NCI-H1930 (cell line): Measurements from ENCODE around the gene DELE1.
"Not testable (repeated sequence)": the region's sequence is repeated elsewhere in the genome, so short reads cannot be mapped to it uniquely, and the experiment has no call there.

Source experiments
- DNase-seq, 2 experiments: peaks; one replicate each; lab custom pipeline; 2025; lab: John Stamatoyannopoulos, UW

DELE1 gene

GRCh38 chr5:141883892-141884318 is 39.8 kb upstream of the DELE1 start:
- no peak for DNase-seq

- DNase-seq, result no peak
These were observed 34.3 kb upstream of the DELE1 start for GRCh38 chr5:141889282-141889871.

DNA sequence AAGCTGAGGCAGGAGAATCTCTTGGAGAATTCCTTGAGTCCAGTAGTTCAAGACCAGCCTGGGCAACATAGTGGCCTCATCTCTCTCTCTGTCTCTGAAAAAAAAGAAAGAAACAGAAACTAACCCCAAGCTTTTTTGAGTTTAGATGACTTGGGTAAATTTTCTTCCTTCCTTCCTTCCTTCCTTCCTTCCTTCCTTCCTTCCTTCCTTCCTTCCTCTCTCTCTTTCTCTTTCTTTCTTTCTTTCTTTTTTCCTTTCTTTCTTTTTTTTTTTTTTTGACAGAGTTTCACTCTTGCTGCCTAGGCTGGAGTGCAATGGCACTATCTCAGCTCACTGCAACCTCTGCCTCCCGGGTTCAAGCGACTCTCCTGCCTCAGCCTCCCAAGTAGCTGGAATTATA is 33.2 kb upstream of the DELE1 start:
- not testable (repeated sequence) for DNase-seq

GRCh38 chr5:141897425-141897824 is 26.2 kb upstream of the DELE1 start:
- DNase-seq, result no peak

GRCh38 chr5:141898448-141899049 is 25.1 kb upstream of the DELE1 start:
- no peak for DNase-seq

DNA sequence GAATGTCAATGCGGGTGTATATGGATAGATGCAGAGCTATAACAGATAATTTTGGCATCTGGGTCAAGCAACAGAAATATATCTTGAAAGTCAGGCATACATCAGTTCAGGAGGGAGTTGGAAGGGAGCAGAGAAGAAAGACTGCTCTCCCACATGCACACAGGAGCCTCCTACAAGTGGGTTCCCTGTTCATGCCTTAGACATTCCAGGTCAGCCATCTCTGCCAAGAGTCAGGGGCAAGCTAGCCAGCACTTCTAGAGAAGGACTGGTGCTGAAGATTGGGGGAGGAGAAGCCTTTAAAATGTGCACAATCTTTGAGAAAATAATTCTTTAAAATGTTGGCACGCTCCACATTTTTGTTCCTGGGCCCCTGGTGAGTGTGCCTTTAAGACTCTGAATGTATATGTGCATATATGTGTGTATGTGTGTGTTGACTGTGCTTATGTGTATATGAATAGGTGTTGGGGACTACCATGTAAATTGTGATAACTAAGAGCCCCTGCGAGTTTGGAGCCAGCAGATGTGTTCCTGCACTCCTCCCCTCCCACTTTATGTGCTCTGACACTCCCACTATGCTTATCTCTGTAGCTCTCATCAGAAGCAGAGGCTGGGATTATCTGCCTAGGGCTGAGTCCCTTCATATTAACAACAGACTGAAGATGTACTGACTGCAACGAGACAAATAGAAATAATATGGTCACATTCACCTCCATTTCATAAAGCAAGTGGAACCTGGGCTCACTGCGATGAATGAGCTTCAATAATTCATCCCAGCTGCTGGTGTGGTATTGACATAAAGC is 21.5 kb upstream of the DELE1 start:
- no peak for DNase-seq

DNA sequence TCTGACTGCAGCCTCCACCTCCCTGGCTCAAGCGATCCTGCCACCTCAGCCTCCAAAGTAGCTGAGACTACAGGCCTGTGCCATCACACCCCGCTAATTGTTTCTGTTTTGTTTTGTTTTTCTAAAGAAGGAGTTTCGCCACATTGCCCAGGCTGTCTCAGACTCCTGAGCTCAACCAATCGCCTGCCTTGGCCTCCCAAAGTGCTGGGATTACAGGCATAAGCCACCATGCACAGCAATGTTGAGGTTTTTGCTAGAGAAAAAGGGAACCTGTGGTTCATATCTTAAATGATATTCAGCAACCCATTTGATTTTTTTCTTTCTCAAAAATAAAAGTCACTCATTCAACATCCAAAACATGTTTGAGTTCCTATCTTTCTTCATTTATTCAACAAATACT is 20.4 kb upstream of the DELE1 start:
- no peak for DNase-seq

DNA sequence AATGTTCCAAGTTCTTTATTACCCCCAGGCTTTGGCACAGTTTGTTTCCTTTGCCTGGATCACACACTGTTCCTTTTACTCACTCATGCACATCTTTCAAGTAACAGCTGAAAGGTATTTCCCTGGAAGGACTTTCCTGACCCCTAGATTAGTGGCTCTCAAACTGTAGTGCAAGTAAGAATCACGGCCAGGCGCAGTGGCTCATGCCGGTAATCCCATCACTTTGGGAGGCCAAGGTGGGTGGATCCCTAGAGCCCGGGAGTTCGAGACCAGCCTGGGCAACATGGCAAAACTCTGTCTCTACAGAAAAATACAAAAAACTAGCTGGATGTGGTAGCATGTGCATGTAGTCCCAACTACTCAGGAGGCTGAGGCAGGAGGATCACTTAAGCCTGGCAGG is 19.1 kb upstream of the DELE1 start:
- DNase-seq, result no peak

DNA sequence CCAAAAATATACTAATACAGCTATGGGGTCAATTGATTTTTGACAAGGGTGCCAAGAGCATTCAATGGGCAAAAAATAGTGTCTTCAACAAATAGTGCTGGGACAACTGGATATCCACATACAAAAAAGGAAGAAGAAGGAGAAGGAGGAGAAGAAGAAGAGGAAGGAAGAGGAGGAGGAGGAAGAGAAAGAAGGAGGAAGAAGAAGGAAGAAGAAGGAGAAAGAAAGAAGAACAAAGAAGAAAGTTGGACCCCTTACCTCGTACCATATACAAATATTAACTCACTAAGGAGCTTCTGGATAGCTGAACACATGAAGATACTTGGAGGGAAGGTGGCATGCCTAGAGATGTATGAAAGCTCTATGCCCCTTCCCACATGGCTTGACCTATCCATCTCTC is 17.2 kb upstream of the DELE1 start:
- DNase-seq, result no peak

DNA sequence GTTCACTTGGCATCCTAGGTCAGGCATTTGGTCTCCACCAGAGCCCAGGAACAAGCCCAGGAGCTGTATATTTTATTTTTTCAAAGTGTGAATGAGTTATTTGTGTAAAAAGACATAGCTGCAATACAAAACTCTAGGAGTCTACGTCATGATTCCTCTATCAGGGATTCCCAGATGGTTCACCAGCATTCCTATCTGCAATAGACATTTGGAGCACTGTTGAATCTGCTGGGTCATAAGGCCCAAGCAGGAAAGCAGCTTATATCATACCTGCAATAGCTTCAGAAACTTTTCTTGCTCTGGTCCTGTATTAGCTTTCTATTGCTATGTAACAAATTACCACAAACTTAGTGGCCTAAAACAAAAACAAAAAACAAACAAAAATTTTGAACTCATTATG is 16.7 kb upstream of the DELE1 start:
- no peak for DNase-seq

GRCh38 chr5:141908796-141909195 is 14.9 kb upstream of the DELE1 start:
- no peak for DNase-seq

DNA sequence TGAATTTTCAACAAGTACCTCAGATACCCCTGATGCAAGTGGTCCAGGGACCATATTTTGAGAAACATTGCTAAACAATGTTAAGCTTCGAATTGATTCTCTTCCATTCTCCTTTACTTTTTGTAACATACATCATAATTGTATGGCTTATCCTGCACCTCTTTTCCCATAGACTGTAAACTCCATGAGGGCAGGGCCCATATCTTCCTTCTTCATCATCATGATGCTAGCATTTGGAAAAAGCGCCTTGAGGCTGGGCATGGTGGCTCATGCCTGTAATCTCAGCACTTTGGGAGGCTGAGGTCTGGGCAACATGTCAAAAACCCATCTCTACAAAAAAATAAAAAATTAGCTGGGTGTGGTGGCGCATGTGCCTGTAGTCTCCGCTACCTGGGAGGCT is 14.5 kb upstream of the DELE1 start:
- DNase-seq, result no peak

DNA sequence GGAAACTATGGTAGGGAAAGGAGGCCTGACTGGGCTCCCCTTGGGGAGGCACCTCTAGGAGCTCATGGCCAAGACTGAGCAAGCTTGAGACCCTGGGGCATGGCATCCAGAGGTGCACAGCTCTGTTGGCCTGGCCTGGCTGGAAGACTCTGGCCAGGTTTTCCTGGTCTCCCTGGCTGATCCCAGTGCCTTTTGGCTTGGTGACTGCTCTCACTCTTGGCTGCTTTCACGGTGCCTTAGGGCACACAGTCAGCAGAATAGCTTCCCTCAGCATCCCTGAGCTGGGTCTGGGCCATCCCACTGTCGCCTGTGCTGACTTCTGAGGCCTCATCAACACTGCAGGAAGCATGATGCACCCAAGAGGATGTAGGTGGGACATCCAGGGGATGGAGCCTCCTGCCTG is 13.4 kb upstream of the DELE1 start:
- no peak for DNase-seq

- DNase-seq, result no peak
These were observed 10.0 kb upstream of the DELE1 start for GRCh38 chr5:141913560-141914198.

DNA sequence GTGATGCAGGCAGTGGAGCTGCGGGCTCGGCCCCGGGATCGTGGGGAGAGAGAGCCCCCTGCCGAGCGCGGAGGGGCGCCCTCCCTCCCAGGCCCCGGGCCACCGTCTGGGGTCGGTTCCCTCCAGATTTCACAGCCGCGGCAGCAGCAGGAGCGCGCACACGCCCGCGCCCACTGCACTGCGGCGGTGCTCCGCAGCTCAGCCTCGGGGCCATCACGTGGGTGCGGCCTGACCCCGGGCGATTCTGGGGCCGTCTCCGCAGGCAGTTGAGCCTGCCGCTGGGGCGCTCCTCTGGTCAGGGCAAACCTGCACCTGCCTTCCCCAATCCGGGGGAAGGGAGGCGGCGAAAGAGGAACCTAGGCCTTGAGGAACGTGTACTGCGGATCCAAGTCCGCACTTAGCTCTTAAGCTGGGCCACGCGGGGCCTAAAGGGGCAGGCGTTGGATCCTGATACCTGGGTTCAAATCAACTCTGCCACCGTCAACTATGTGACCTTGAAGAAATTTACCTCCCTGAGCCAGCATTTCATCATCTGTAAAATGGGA is 9.4 kb upstream of the DELE1 start:
- DNase-seq, result no peak

- DNase-seq, result no peak
These were observed 8.9 kb upstream of the DELE1 start for GRCh38 chr5:141914797-141915196.

- DNase-seq, result no peak
These were observed 7.8 kb upstream of the DELE1 start for GRCh38 chr5:141915881-141916336.

DNA sequence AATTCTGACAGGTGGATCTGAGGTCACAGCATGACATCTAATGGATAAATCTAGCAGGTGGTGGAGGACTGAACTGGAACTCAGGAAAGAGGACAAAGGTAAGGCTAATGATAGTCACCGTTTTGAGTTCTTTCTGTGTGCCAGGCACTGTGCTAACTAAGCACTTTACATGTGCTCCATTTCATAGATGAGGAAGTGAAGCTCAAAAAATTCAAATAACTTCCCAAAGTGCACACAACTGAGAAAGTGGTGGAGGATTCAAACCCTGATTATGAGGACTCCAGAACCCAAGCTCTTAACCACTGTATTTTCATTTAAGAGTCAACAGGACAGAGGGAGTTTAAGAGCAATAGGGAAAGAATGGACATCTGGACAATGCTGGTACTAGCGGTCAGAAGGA is 7.1 kb upstream of the DELE1 start:
- DNase-seq, result no peak

- DNase-seq, result no peak
These were observed 5.9 kb upstream of the DELE1 start for GRCh38 chr5:141917760-141918159.

GRCh38 chr5:141919218-141920119 is 4.2 kb upstream of the DELE1 start:
- no peak for DNase-seq

- DNase-seq, result no peak
These were observed 2.9 kb upstream of the DELE1 start for GRCh38 chr5:141920771-141921170.
